H1 (cell line): Measurements from ENCODE around the gene GBF1. TPM values are rescaled to one million over a fixed set of nuclear protein-coding genes. Genes with fewer than 3 reads are reported as not detected.

ENCODE experiments used
- CTCF ChIA-PET: fragments of 300-600 bp; sonication (Branson Sonifier 250); formaldehyde crosslinking; loops from one replicate; lab custom pipeline; 2021; ENCODE audit not compliant: partially characterized antibody; lab: Charles Lee
- POLR2A ChIA-PET: fragments of 300-600 bp; sonication (Branson Sonifier 250); formaldehyde crosslinking; loops from one replicate; lab custom pipeline; 2021; ENCODE audit warnings: inconsistent platforms; ENCODE audit not compliant: partially characterized antibody; lab: Charles Lee
- DNase-seq, 2 experiments: peaks; one replicate each; pipeline versions ENCODE4 v3.0.0 to v3.0.0-alpha.2; 2010 to 2022; ENCODE audit warnings: low spot score in 2 of 2, low read depth in 1 of 2, mixed read lengths in 1 of 2
- FAIRE-seq: peaks from 2 replicates; lab custom pipeline; 2011; peaks lifted over from hg19 to GRCh38; lab: Jason Lieb, UNC
- H2AFZ ChIP-seq: 2 replicates; pipeline ENCODE4 v1.8.1; 2012; ENCODE audit warnings: low read length, inconsistent platforms
- H2AK5ac ChIP-seq: 2 replicates; pipeline ENCODE4 v1.6.1; 2013; ENCODE audit warnings: low read depth, low read length
- H2BK120ac ChIP-seq: replicated peaks from 2 replicates; pipeline ENCODE3; 2013; ENCODE audit warnings: low read depth, low read length, inconsistent platforms
- H2BK12ac ChIP-seq: 2 replicates; pipeline ENCODE4 v1.6.1; 2013; ENCODE audit warnings: low read depth, low read length
- H2BK15ac ChIP-seq: 2 replicates; pipeline ENCODE4 v1.6.1; 2013; ENCODE audit warnings: low read length
- H2BK20ac ChIP-seq: 2 replicates; pipeline ENCODE4 v1.6.1; 2013; ENCODE audit warnings: low read length
- H2BK5ac ChIP-seq: 2 replicates; pipeline ENCODE4 v1.6.1; 2013; ENCODE audit warnings: low read depth, low read length
- H3K14ac ChIP-seq: 2 replicates; pipeline ENCODE4 v1.6.1; 2013; ENCODE audit warnings: inconsistent platforms; ENCODE audit not compliant: insufficient read length
- H3K18ac ChIP-seq: 2 replicates; pipeline ENCODE4 v1.6.1; 2013; ENCODE audit warnings: low read length; ENCODE audit errors: extremely low read depth
- H3K23ac ChIP-seq: 2 replicates; pipeline ENCODE4 v1.6.1; 2013; ENCODE audit warnings: inconsistent platforms; ENCODE audit not compliant: insufficient read length
- H3K23me2 ChIP-seq: 2 replicates; pipeline ENCODE4 v1.6.1; 2013; ENCODE audit warnings: low read depth, low read length
- H3K27ac ChIP-seq: 2 replicates; pipeline ENCODE4 v1.6.1; 2011; ENCODE audit warnings: low read depth, low read length, inconsistent platforms
- H3K27me3 ChIP-seq, 4 experiments: replicated peaks in 1 of 4; 1 replicate in 1 of 4; 2 replicates in 3 of 4; pipeline versions ENCODE4 v1.6.1 to v1.8.1; 2011 to 2013; ENCODE audit warnings: low read length in 3 of 4, mild to moderate bottlenecking in 3 of 4, inconsistent platforms in 2 of 4, mixed read lengths in 2 of 4, moderate library complexity in 1 of 4; ENCODE audit not compliant: control insufficient read depth in 3 of 4, insufficient read depth in 3 of 4; ENCODE audit errors: extremely low read depth in 1 of 4
- H3K36me3 ChIP-seq, 4 experiments: 2 replicates each; pipeline versions ENCODE4 v1.6.1 to v1.8.1; 2011 to 2013; ENCODE audit warnings: mild to moderate bottlenecking in 4 of 4, low read length in 3 of 4, moderate library complexity in 2 of 4, control low read depth in 1 of 4, inconsistent platforms in 1 of 4; ENCODE audit not compliant: insufficient read depth in 4 of 4, control insufficient read depth in 2 of 4
- H3K4ac ChIP-seq: replicated peaks from 2 replicates; pipeline ENCODE3; 2013; ENCODE audit warnings: low read length, low read depth, mixed read lengths, inconsistent platforms; ENCODE audit not compliant: insufficient read length
- H3K4me1 ChIP-seq, 4 experiments: replicated peaks in 1 of 4; 1 replicate in 1 of 4; 2 replicates in 3 of 4; pipeline versions ENCODE4 v1.6.1 to v1.8.1; 2011 to 2013; ENCODE audit warnings: low read length in 3 of 4, inconsistent platforms in 2 of 4, mixed read lengths in 1 of 4; ENCODE audit not compliant: insufficient read depth in 4 of 4, control insufficient read depth in 3 of 4
- H3K4me2 ChIP-seq, 2 experiments: 2 replicates each; pipeline versions ENCODE4 v1.6.1 to v1.8.1; 2011 to 2013; ENCODE audit warnings: low read depth in 2 of 2, low read length in 2 of 2, control low read depth in 1 of 2, inconsistent platforms in 1 of 2, mild to moderate bottlenecking in 1 of 2; ENCODE audit not compliant: insufficient read depth in 1 of 2
- H3K4me3 ChIP-seq, 4 experiments: fragments of 200-600, 300-600 bp in 1 of 4; sonication (generic), shearing (Covaris generic), sonication (Bioruptor Twin) in 1 of 4; 2 replicates each; pipeline versions ENCODE4 v1.5.1 to v1.8.1; 2011 to 2016; ENCODE audit warnings: low read length in 4 of 4, low read depth in 3 of 4, control low read depth in 2 of 4, inconsistent platforms in 2 of 4, mild to moderate bottlenecking in 2 of 4, mixed read lengths in 1 of 4, moderate library complexity in 1 of 4; ENCODE audit not compliant: insufficient read depth in 2 of 4; ENCODE audit errors: extremely low read depth in 1 of 4
- H3K56ac ChIP-seq: replicated peaks from 2 replicates; pipeline ENCODE3; 2013; ENCODE audit warnings: low read depth, mild to moderate bottlenecking, mixed read lengths, low read length, inconsistent platforms; ENCODE audit not compliant: insufficient read length
- H3K79me1 ChIP-seq: 2 replicates; pipeline ENCODE4 v1.6.1; 2013; ENCODE audit warnings: low read depth, low read length, control low read depth
- H3K79me2 ChIP-seq, 2 experiments: 2 replicates each; pipeline versions ENCODE4 v1.6.1 to v1.8.1; 2012 to 2013; ENCODE audit warnings: low read length in 2 of 2, mild to moderate bottlenecking in 2 of 2, inconsistent platforms in 1 of 2; ENCODE audit not compliant: insufficient read depth in 2 of 2, control insufficient read depth in 1 of 2
- H3K9ac ChIP-seq, 4 experiments: replicated peaks in 1 of 4; 1 replicate in 1 of 4; 2 replicates in 3 of 4; pipeline versions ENCODE4 v1.6.1 to v1.8.1; 2011 to 2013; ENCODE audit warnings: low read depth in 3 of 4, low read length in 3 of 4, control low read depth in 2 of 4, mild to moderate bottlenecking in 2 of 4, moderate library complexity in 2 of 4, inconsistent platforms in 1 of 4; ENCODE audit errors: extremely low read depth in 1 of 4
- H3K9me3 ChIP-seq, 2 experiments: 2 replicates each; pipeline versions ENCODE4 v1.6.1 to v1.8.1; 2012 to 2013; ENCODE audit warnings: mild to moderate bottlenecking in 2 of 2, moderate library complexity in 2 of 2, control low read depth in 1 of 2, inconsistent platforms in 1 of 2, low read depth in 1 of 2, low read length in 1 of 2, mixed read lengths in 1 of 2; ENCODE audit not compliant: insufficient read depth in 2 of 2
- H4K20me1 ChIP-seq, 2 experiments: replicated peaks in 1 of 2; 2 replicates each; pipeline versions ENCODE3 to v1.8.1; 2011 to 2013; ENCODE audit warnings: inconsistent platforms in 2 of 2, low read length in 2 of 2, mild to moderate bottlenecking in 1 of 2; ENCODE audit not compliant: insufficient read depth in 2 of 2, control insufficient read depth in 1 of 2
- H4K5ac ChIP-seq: 2 replicates; pipeline ENCODE4 v1.6.1; 2013; ENCODE audit warnings: low read length, low read depth, mixed read lengths, inconsistent platforms; ENCODE audit not compliant: insufficient read length
- H4K8ac ChIP-seq: 2 replicates; pipeline ENCODE4 v1.8.0; 2013; ENCODE audit warnings: mild to moderate bottlenecking, moderate library complexity, low read length, inconsistent platforms; ENCODE audit not compliant: insufficient read depth; ENCODE audit errors: extremely low read depth
- H4K91ac ChIP-seq: replicated peaks from 2 replicates; pipeline ENCODE3; 2013; ENCODE audit warnings: low read length, mixed read lengths, inconsistent platforms; ENCODE audit not compliant: insufficient read length
- EP300 ChIP-seq, 2 experiments: IDR thresholded peaks; 1 replicate in 1 of 2; 2 replicates in 1 of 2; pipeline ENCODE4 v1.6.1; 2011 to 2012; ENCODE audit warnings: low read depth in 2 of 2, low read length in 2 of 2, mild to moderate bottlenecking in 2 of 2, borderline replicate concordance in 1 of 2, inconsistent platforms in 1 of 2, moderate library complexity in 1 of 2
- KDM4A ChIP-seq: IDR thresholded peaks from one replicate; pipeline ENCODE4 v1.7.1; 2012; ENCODE audit warnings: low read depth, mild to moderate bottlenecking, moderate library complexity, low read length, inconsistent platforms; ENCODE audit not compliant: severe bottlenecking
- WGBS, 2 experiments: shearing (Covaris generic) in 1 of 2; methylation state at CpG; one replicate each; pipeline versions ENCODE4 v1.1.6 to v1.1.7; 2013 to 2015; ENCODE audit warnings: low lambda C conversion rate in 2 of 2, mixed read lengths in 2 of 2, inconsistent platforms in 1 of 2, low coverage in 1 of 2, missing lambda C conversion rate in 1 of 2; ENCODE audit not compliant: insufficient replicate concordance in 2 of 2, insufficient coverage in 1 of 2, insufficient read length in 1 of 2; ENCODE audit errors: extremely low coverage in 1 of 2, missing lambda C conversion rate in 1 of 2; 5-methylcytosine and 5-hydroxymethylcytosine counted together
- polyA plus RNA-seq, 7 experiments: library from polyadenylated mRNA; depleted of rRNA in 3 of 7; stranded (reverse) in 5 of 7; unstranded in 2 of 7; fragments of >200 nt in 5 of 7; fragments of 200-250 nt in 2 of 7; gene quantifications; 1 replicate in 5 of 7; 2 replicates in 1 of 7; 4 replicates in 1 of 7; pipeline versions ENCODE4 v1.2.1 to v1.2.3, GENCODE V29; 2011 to 2013; ENCODE audit warnings: missing spikeins in 2 of 7, mixed read lengths in 2 of 7
- total RNA-seq: library from RNA; stranded (reverse); fragmentation: NEBNext Ultra II Directional; extraction: Animal tissue kit (Norgen Biotek cat#: 25700); gene quantifications from 2 replicates; pipeline ENCODE4 v1.2.1, GENCODE V29; 2021
- TF ChIP-seq, protein P1 (sequence below): IDR thresholded peaks from 2 replicates; pipeline ENCODE4 v1.6.1; 2012; ENCODE audit warnings: inconsistent platforms

Gene GBF1
- total and polyA plus RNA-seq, 2 of the 8 experiments (the other 6 are each of a cell fraction or from before 2014, with no cell fraction given), result 11.0 to 25.5 TPM

DNA sequence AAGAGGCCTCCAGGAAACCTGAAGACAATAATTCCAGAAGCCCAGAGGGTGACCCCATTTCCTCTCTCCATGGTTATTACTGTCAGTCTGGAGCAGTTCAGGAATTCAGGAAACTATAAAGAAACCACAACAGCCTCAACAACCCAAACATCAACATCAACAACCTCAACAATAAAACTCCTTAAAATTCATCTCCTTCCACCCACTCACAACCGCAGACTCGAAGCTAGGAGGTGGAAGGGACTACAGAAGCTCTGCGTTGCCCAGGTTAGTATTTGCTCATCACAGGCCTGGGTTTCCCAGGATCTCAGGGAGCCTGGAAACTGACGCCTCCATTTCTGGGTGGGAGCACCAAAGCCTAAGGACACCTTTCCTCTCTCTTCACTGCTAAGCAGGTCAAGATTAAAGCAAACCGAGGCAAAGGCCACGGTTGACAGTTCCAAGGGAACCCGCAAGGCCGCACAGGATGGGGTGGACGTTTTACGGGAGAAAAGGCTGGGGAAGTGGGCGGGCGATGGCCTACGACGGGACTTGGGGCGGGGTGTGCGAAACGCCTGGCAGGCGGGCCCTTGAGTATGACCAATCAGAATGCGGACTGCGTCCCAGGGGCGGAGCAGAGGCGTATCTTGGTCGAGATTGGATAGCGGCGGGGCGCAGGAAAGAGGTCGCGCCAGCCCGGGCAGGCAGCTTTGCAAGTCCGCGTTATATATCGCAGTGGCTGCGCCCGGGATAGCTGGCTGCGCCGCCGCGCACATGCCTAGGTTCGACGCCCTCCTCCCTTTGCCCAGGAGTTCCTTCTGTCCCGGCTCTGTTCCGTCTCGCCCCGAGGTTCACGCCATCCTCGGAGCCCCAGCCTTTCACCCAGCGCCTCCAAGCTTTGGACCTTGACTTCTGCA lies 19.4 kb upstream of the GBF1 start, which contains the start of gene ELOVL3:
ELOVL3 (plus strand) TSS at position 654 of the 896 bp plus-strand sequence. CDS start 250 bp downstream, outside the sequence.
- FAIRE-seq (peak; percentile 95), DNase-seq (peak; percentile 91 to 92)
- Histone ChIP-seq H3K4ac (no peak within 1 kb of the TSS), H2BK12ac (0 out of 2 replicates have a peak within 1 kb of the TSS, but pooled peaks have one; percentile 50), H2BK20ac (no peak within 1 kb of the TSS; the same call in 1 of the 2 replicates), H4K20me1 (peaks cover 2 to 7% of the 10 kb centered on the region in 2 experiments), H2BK120ac (no peak within 1 kb of the TSS), H3K27ac (no peak within 1 kb of the TSS), H3K9ac (no peak within 1 kb of the TSS), H3K9me3 (peaks cover 5% of the 10 kb centered on the region in 2 experiments; a peak in 2 of 4 replicates), H2BK15ac (peak within 1 kb of the TSS; percentile 98; the same call in 1 of the 2 replicates), H3K18ac (peak within 1 kb of the TSS; percentile 60), H3K56ac (no peak within 1 kb of the TSS), H2AFZ (peak within 1 kb of the TSS; percentile 93), H3K4me1 (peaks cover 0 to 4% (median 0%) of the 10 kb centered on the region in 4 experiments; a peak in 3 of 7 replicates), H2AK5ac (no peak within 1 kb of the TSS), H3K36me3 (no peaks in the 10 kb centered on the region), H4K5ac (no peak within 1 kb of the TSS), H4K91ac (no peak within 1 kb of the TSS), H4K8ac (no peak within 1 kb of the TSS), H3K79me1 (no peaks in the 10 kb centered on the region), H3K14ac (no peak within 1 kb of the TSS), H2BK5ac (no peak within 1 kb of the TSS), H3K4me3 (peak within 1 kb of the TSS; percentile 17 to 50 (median 26); a peak in 5 of 8 replicates), H3K27me3 (peaks cover 28 to 55% (median 49%) of the 10 kb centered on the region in 4 experiments), H3K23me2 (peaks cover 9% of the 10 kb centered on the region; the same call in 1 of the 2 replicates), H3K4me2 (peak within 1 kb of the TSS; percentile 57 to 63), H3K79me2 (no peaks in the 10 kb centered on the region), H3K23ac (no peak within 1 kb of the TSS)
- CTCF ChIA-PET, result interaction anchor here (1.2 to 24.6 kb wide), 6 partner anchors 14 to 174 kb away, joined by 3 to 862 read pairs (median 47); partner anchors contain the start of gene NFKB2
- POLR2A ChIA-PET, result interaction anchor here (1.1 kb wide), 1 partner anchor 179 kb away, joined by 3 read pairs; no protein-coding TSS in a partner anchor
- 12% methylated on average over 35 of the region's 47 CpGs; no CpG with 5 or more reads in 1 of the 2 experiments for WGBS, 2 experiments
- TF ChIP-seq, protein P1, sequence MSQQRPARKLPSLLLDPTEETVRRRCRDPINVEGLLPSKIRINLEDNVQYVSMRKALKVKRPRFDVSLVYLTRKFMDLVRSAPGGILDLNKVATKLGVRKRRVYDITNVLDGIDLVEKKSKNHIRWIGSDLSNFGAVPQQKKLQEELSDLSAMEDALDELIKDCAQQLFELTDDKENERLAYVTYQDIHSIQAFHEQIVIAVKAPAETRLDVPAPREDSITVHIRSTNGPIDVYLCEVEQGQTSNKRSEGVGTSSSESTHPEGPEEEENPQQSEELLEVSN, result peak; percentile 100
- TF ChIP-seq EP300 (IDR thresholded peaks at IDR 0.05; ENCODE audit: borderline replicate concordance in 1 of 2, low read depth in 2 of 2, low read length in 2 of 2) (peak in 1 of 2 experiments; percentile 6; a peak in 1 of 3 replicates), KDM4A (peak; percentile 61)
